Subcutaneous abdominal adipose tissue (tissue), 5 donors: ENCODE data around the gene SPATA18.

Source experiments
- H3K27ac ChIP-seq: one replicate; pipeline ENCODE4 v1.7.0; 2013; ENCODE audit warnings: low read depth, mild to moderate bottlenecking, inconsistent platforms, low read length, moderate library complexity
- H3K27me3 ChIP-seq, 5 donors: one replicate each; pipeline ENCODE4 v1.7.0; 2013; ENCODE audit warnings: low read length in 5 of 5, inconsistent platforms in 1 of 5; ENCODE audit not compliant: control insufficient read depth in 5 of 5, insufficient read depth in 4 of 5
- H3K36me3 ChIP-seq, 5 donors: one replicate each; pipeline ENCODE4 v1.7.0; 2013; ENCODE audit warnings: low read length in 5 of 5; ENCODE audit not compliant: control insufficient read depth in 5 of 5, insufficient read depth in 5 of 5
- H3K4me1 ChIP-seq, 5 donors: one replicate each; pipeline ENCODE4 v1.7.0; 2013; ENCODE audit warnings: low read length in 5 of 5, mild to moderate bottlenecking in 3 of 5, moderate library complexity in 1 of 5; ENCODE audit not compliant: control insufficient read depth in 5 of 5, insufficient read depth in 5 of 5
- H3K4me3 ChIP-seq, 5 donors: one replicate each; pipeline ENCODE4 v1.7.0; 2013; ENCODE audit warnings: low read length in 5 of 5, low read depth in 1 of 5
- H3K9ac ChIP-seq, 5 donors: one replicate each; pipeline ENCODE4 v1.7.0; 2013; ENCODE audit warnings: low read length in 5 of 5, mild to moderate bottlenecking in 4 of 5, moderate library complexity in 3 of 5
- H3K9me3 ChIP-seq, 5 donors: one replicate each; pipeline ENCODE4 v1.7.0; 2013; ENCODE audit warnings: low read length in 5 of 5; ENCODE audit not compliant: control insufficient read depth in 5 of 5
- donor health status: healthy.
- donor health status: healthy.
- donor health status: healthy.
- donor health status: healthy.
- donor health status: healthy.

The SPATA18 gene

GRCh38 chr4:52017814-52018213 is 33.3 kb upstream of the SPATA18 start:
- no peaks in the 10 kb centered on the region for H3K9me3 ChIP-seq
- H3K36me3 ChIP-seq = peaks cover 4 to 9% (median 7%) of the 10 kb centered on the region in 5 donors
- no peak overlapping the region for H3K9ac ChIP-seq
- no peaks in the 10 kb centered on the region for H3K27me3 ChIP-seq
- no peak overlapping the region for H3K27ac ChIP-seq
- peaks cover 0 to 7% (median 0%) of the 10 kb centered on the region in 5 donors for H3K4me1 ChIP-seq
- H3K4me3 ChIP-seq = no peak overlapping the region

- H3K27me3 ChIP-seq = no peaks in the 10 kb centered on the region
- peaks cover 15 to 21% (median 19%) of the 10 kb centered on the region in 5 donors for H3K36me3 ChIP-seq
- peak within 1 kb of the TSS in 1 of 5 donors; percentile 6 for H3K9ac ChIP-seq
- H3K9me3 ChIP-seq = no peaks in the 10 kb centered on the region
- H3K4me3 ChIP-seq = no peak within 1 kb of the TSS
- H3K27ac ChIP-seq = no peak within 1 kb of the TSS
- H3K4me1 ChIP-seq = peaks cover 0 to 7% (median 0%) of the 10 kb centered on the region in 5 donors
Observed at GRCh38 chr4:52019936-52020657, 31.0 kb upstream of the SPATA18 start, which contains the start of gene LRRC66. Gene LRRC66 (minus strand): TSS chr4:52020363. CDS start chr4:52017613, 2,750 bp downstream.

GRCh38 chr4:52028970-52029369 is 22.1 kb upstream of the SPATA18 start:
- Histone ChIP-seq H3K27ac (peak overlapping the region; percentile 18), H3K4me1 (peaks cover 0 to 3% (median 3%) of the 10 kb centered on the region in 5 donors), H3K36me3 (peaks cover 15 to 33% (median 20%) of the 10 kb centered on the region in 5 donors), H3K4me3 (no peak overlapping the region), H3K9me3 (no peaks in the 10 kb centered on the region), H3K27me3 (no peaks in the 10 kb centered on the region), H3K9ac (no peak overlapping the region)

GRCh38 chr4:52032005-52032404 is 19.1 kb upstream of the SPATA18 start:
- peaks cover 0 to 16% (median 15%) of the 10 kb centered on the region in 5 donors for H3K4me1 ChIP-seq
- no peaks in the 10 kb centered on the region for H3K9me3 ChIP-seq
- H3K9ac ChIP-seq = no peak overlapping the region
- H3K27me3 ChIP-seq = no peaks in the 10 kb centered on the region
- H3K36me3 ChIP-seq = peaks cover 8 to 22% (median 12%) of the 10 kb centered on the region in 5 donors
- H3K27ac ChIP-seq = no peak overlapping the region
- H3K4me3 ChIP-seq = no peak overlapping the region

- Histone ChIP-seq H3K4me1 (peaks cover 0 to 29% (median 27%) of the 10 kb centered on the region in 5 donors), H3K27ac (no peak overlapping the region), H3K9ac (no peak overlapping the region), H3K36me3 (peaks cover 2 to 8% (median 4%) of the 10 kb centered on the region in 5 donors), H3K9me3 (no peaks in the 10 kb centered on the region), H3K4me3 (no peak overlapping the region), H3K27me3 (no peaks in the 10 kb centered on the region)
Observed at GRCh38 chr4:52035190-52035589, 15.9 kb upstream of the SPATA18 start.

GRCh38 chr4:52036886-52037530 is 14.1 kb upstream of the SPATA18 start:
- H3K27me3 ChIP-seq = no peaks in the 10 kb centered on the region

GRCh38 chr4:52037689-52038102 is 13.4 kb upstream of the SPATA18 start:
- Histone ChIP-seq H3K9me3 (no peaks in the 10 kb centered on the region), H3K36me3 (peaks cover 0 to 3% (median 0%) of the 10 kb centered on the region in 5 donors)

More at GRCh38 chr4:52036886-52037530, 14.1 kb upstream of the SPATA18 start:
- peak overlapping the region; percentile 76 to 88 (median 78) for H3K4me3 ChIP-seq
- no peaks in the 10 kb centered on the region for H3K9me3 ChIP-seq
- H3K27ac ChIP-seq = no peak overlapping the region
- H3K4me1 ChIP-seq = peaks cover 0 to 29% (median 27%) of the 10 kb centered on the region in 5 donors
- peak overlapping the region in 3 of 5 donors; percentile 55 to 75 (median 68) for H3K9ac ChIP-seq
- peaks cover 0 to 4% (median 2%) of the 10 kb centered on the region in 5 donors for H3K36me3 ChIP-seq

GRCh38 chr4:52038103-52038912 is 12.8 kb upstream of the SPATA18 start, which contains the start of gene SGCB:
Gene SGCB (minus strand): TSS chr4:52038299. CDS start chr4:52038259, 40 bp downstream.
- Histone ChIP-seq H3K4me1 (peaks cover 0 to 29% (median 27%) of the 10 kb centered on the region in 5 donors), H3K36me3 (peaks cover 0 to 2% (median 0%) of the 10 kb centered on the region in 5 donors), H3K4me3 (peak within 1 kb of the TSS; percentile 76 to 88 (median 80)), H3K27me3 (no peaks in the 10 kb centered on the region), H3K9me3 (no peaks in the 10 kb centered on the region), H3K27ac (no peak within 1 kb of the TSS), H3K9ac (peak within 1 kb of the TSS in 4 of 5 donors; percentile 55 to 75 (median 65))

More at GRCh38 chr4:52037689-52038102, 13.4 kb upstream of the SPATA18 start:
- no peaks in the 10 kb centered on the region for H3K27me3 ChIP-seq
- H3K9ac ChIP-seq = peak overlapping the region in 4 of 5 donors; percentile 55 to 75 (median 65)
- H3K27ac ChIP-seq = no peak overlapping the region
- peaks cover 0 to 29% (median 27%) of the 10 kb centered on the region in 5 donors for H3K4me1 ChIP-seq
- H3K4me3 ChIP-seq = peak overlapping the region; percentile 76 to 88 (median 78)

- Histone ChIP-seq H3K36me3 (no peaks in the 10 kb centered on the region), H3K4me3 (no peak overlapping the region), H3K9me3 (no peaks in the 10 kb centered on the region), H3K27ac (no peak overlapping the region), H3K9ac (no peak overlapping the region), H3K27me3 (peaks cover 0 to 3% (median 3%) of the 10 kb centered on the region in 5 donors), H3K4me1 (no peaks in the 10 kb centered on the region)
Observed at GRCh38 chr4:52045028-52045427, 6.1 kb upstream of the SPATA18 start.
